ENCODE results near the gene TSPEAR.
A peak's percentile ranks its signal among the peaks of the same experiment; 100 is the strongest.
"Not testable (repeated sequence)": the region's sequence is repeated elsewhere in the genome, so short reads cannot be mapped to it uniquely, and the experiment has no call there.

The TSPEAR gene

DNA sequence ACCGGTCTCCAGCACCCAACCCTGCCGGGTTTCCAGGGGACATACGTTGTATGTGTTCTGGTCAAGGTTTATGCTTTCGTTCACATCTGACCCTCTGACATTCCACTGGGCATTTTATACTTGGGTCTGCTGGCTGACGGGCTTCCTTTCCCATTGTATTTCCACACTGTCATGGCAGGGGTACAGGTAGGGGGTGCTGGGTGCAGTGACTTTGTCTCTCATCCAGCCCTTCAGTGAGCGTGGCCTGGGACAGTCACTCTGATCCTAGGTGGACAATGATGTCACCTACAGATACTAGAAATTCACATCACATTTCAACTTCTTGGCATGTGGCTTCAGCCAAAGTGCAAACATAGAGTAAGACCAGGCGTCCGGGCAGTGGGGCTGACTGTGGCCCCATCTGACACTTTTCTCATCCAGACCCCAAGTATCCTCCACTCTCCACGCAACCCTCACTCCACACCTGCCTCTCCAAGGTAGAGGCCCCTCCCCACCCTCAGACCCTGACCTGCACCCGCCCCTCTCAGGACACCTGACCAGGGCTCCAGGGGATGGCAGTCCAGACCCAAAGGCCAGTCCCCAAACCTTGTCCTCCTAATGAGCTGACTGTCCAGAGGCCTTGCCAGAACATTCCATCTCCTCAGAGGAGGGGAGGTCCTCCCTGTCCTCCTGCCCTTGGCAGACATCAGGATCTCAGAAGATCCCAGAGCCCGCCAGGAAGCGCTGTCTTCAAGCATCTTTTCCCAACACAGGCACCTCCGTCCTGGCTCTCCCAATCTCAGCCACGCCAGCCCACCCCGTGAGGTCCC is 75.0 kb downstream of the TSPEAR start:
- no peak for DNase-seq (ENCODE audit: extremely low read depth in 1 of 2, low read depth in 1 of 2)

DNA sequence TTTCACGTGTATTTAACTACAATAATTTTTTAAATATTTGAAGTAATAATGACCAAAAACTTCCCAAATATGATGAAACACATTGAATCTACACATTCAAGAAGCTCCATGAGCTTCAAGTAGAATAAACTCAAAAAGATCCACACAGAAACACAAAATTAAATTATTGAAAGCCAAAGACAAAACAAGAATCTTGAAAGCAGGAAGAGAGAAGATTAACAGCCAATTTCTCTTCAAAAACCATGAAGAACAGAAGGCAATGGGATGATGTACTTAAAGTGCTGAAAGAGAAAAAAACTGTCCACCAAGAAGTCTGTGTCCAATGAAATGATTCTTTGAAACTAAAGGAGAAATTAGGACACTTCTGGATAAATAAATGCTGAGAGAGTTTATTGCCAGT is 79.3 kb downstream of the TSPEAR start:
- DNase-seq (ENCODE audit: extremely low read depth in 1 of 2, low read depth in 1 of 2), result no peak

DNA sequence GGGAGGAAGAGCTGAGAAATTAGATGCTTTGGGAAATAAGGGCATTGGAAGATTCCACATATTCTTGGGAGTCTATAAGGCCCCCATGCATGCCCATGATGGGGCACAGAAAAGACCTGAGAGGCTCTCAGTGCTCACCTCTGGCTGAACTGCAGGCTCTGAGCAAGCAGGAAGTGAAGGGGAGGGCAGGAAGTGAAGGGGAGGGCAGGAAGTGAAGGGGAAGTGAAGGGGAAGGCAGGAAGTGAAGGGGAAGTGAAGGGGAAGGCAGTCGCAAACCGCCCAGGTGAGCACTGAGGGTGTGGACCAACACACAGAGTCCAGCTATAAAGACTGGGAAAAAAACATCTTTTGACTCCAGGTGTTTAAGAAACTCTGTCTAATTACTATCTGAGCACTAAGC is 80.9 kb downstream of the TSPEAR start:
- no peak for DNase-seq (ENCODE audit: extremely low read depth in 1 of 2, low read depth in 1 of 2)

DNA sequence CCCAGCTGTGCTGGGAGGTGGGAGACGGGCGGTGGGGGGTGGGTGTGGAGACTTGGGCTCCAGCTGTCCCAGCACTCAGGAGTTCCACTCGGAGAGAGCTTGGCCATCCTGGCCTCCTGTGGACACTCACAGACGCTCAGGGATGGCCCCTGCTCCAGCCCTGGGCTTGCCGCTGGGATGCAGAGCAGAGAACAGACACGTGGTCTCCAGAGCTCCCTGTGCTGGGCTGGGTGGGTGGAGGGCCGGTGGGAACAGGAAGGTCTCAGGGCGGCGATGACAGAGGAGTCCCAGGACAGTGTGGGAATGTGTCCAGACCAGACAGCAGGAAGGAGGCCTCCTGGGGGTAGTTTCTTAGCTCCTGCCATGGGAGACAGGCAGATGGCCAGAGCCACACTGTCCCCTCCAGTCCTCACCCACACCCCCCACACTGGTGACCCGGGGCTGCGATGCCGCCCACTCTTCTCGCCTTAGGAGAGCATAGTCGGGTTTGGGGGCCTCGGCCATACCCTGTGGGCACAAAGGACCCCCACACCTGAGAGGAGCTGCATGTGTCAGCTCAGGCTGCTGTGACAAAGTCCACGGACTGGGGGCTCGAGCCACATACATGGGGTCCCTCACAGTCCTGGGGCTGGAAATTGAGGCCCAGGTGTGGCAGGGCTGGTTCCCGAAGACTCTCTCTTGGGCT is 82.5 kb downstream of the TSPEAR start:
- no peak for DNase-seq (ENCODE audit: extremely low read depth in 1 of 2, low read depth in 1 of 2)

DNA sequence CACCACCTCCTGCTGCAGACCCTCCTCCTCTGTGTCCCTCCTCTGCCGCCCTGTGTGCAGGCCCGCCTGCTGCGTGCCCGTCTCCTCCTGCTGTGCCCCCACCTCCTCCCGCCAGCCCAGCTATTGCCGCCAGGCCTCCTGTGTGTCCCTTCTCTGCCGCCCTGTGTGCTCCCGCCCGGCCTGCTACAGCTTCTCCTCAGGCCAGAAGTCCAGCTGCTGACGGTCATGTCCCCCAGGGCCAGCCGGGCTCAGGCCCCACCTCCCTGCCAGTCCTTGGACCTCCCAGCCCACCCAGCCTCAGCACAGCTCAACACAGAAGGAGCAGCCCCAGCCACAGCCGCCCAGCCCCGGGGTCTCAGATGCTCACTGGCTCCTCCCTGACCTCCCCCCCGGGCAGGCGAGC is 83.5 kb downstream of the TSPEAR start:
- not testable (repeated sequence) for DNase-seq (ENCODE audit: extremely low read depth in 1 of 2, low read depth in 1 of 2)

DNA sequence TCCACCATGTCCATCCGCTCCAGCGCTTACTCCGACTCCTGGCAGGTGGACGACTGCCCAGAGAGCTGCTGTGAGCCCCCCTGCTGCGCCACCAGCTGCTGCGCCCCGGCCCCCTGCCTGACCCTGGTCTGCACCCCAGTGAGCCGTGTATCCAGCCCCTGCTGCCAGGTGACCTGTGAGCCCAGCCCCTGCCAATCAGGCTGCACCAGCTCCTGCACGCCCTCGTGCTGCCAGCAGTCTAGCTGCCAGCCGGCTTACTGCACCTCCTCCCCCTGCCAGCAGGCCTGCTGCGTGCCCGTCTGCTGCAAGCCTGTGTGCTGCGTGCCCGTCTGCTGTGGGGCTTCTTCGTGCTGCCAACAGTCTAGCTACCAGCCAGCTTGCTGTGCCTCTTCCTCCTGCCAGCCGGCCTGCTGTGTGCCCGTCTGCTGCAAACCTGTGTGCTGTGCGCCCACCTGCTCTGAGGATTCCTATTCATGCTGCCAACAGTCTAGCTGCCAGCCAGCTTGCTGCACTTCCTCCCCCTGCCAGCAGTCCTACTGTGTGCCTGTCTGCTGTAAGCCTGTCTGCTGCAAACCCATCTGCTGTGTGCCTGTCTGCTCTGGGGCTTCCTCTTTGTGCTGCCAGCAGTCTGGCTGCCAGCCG is 84.1 kb downstream of the TSPEAR start:
- DNase-seq (ENCODE audit: extremely low read depth in 1 of 2, low read depth in 1 of 2), result not testable (repeated sequence)

DNA sequence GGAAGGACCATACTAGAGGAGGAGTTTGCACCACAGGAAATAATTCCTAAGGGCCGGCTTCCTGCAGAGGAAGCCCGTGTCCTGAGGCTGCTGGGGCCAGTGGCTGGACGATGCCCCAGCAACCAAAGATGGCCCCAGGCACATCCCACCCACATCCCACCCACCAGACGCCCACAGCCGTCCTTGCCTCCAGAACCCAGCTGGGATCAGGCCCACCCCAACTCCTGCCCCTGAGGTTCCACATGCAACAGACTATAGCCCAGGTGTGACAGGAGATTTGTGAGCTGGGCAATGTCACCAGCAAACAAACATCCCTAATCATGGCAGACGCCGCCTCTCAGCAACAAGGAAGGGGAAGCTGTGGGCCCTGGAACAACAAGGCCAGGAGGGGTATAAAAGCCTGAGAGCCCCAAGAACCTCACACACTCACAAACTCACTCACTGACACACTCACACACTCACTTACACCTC is 84.7 kb downstream of the TSPEAR start, which contains the start of gene KRTAP10-9:
Gene KRTAP10-9, plus strand, starts transcription at position 421 of the 471 bp plus-strand sequence. CDS start 79 bp downstream, outside the sequence.
- DNase-seq (ENCODE audit: extremely low read depth in 1 of 2, low read depth in 1 of 2), result no peak

DNA sequence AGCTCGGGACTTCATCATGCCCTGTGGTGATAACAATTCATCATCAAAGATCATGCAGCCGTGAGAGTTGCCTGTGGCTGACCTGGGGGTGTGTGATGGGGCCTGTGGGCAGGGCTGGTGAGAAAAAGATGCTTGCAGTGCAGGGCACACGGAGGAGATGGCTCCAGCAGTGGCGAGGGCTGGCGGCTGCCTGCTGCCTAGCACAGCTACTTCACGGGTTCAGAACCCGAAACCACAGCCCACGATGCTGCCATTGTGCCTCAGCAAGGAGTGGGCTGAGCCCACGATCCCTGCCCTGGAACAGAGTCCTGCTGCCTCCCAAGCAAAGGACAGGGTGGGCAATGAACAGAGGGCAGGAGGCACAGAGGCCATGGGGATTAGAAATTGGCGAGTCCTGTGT is 85.1 kb downstream of the TSPEAR start:
- no peak for DNase-seq (ENCODE audit: extremely low read depth in 1 of 2, low read depth in 1 of 2)

DNA sequence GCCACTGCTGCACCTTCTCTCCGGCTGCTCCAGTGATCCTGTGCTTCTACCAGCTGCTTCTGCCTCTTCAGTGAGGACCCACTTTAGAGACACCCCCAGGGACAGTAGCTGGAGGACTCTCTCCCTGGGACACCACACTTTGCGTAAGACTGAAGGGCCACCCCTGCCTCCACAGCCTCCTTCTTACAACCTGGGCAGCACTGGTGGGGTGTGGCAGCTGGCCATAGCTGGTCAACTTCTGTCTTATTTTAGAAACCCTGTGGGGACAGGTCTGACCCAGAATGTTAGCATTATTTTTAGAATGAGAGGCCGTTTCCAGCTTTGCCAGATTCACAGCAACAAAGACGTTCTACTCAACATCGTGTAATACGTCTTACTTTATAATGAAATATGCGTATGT is 85.6 kb downstream of the TSPEAR start:
- no peak for DNase-seq (ENCODE audit: extremely low read depth in 1 of 2, low read depth in 1 of 2)

DNA sequence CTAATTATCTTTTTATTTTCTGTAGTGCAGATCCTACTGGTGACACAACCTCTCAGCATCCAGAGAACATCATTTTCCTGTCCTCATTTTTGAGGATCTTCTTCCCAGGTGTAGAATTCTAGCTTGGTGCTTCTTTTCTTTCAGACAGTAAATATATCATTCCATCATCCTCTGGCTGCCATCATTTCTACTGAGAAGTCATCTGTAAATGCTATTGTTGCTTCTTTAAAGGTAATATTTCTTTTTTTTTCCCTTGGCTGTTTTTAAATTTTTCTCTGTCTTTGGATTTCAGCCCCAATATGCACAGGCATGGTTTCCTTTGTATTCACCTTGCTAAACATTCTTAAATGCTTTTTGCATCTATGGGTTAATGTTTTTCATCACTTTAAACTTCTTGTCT is 87.8 kb downstream of the TSPEAR start:
- DNase-seq (ENCODE audit: extremely low read depth in 1 of 2, low read depth in 1 of 2), result no peak

DNA sequence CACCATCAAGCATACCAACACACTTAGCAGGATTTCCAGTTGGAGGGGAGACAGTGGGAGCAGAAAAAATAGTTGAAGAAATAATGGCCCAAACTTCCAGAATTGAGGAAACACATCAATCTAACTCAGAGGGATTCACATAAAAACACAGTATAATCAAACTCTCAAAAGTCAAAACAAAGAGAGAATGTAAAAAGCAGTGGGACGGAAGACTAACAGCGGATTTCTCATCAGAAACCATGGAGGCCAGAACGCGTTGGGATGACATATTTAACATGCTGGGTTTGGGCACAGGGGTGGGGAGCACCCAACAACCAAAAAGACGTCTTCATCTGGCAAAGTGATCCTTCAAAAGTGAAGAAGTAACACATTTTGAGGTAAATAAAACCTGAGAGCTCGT is 91.5 kb downstream of the TSPEAR start:
- DNase-seq (ENCODE audit: extremely low read depth in 1 of 2, low read depth in 1 of 2), result no peak

DNA sequence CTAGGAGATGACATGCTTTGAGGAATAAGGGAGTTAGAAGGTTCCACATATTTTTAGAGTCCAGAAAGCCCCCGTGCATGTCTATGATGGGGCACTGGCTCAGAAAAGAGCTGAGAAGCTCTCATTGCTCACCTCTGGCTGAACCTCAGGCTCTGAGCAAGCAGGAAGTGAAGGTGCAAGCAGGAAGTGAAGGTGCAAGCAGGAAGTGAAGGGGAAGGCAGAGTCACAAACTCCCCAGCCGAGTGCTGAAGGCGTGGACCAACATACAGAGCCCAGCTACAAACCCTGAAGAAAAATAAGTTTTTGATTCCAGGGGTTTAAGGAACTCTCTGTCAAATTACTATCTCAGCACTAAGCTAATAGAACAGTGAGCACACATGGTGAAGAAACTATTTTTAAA is 92.5 kb downstream of the TSPEAR start:
- DNase-seq (ENCODE audit: extremely low read depth in 1 of 2, low read depth in 1 of 2), result peak; percentile 23 to 25

DNA sequence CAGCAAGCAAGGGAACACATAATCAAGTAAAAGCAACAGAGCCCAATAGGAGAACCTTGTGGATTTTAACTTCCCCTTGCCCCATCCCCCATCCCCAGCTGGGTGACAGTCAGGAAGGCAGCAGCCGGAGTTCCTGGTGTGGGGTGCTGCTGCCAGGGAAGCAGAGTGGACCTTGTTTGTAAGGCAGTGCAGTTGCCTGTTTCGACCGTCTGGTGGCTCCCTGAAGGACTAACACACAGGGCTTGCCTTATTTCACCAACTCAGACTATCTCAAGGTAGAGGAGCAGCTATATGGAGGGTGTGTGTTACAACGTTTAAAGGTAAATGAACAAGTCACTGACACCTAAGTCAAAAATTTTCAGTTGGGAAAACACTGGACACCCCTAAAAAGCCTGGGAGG is 92.9 kb downstream of the TSPEAR start:
- no peak for DNase-seq (ENCODE audit: extremely low read depth in 1 of 2, low read depth in 1 of 2)

DNA sequence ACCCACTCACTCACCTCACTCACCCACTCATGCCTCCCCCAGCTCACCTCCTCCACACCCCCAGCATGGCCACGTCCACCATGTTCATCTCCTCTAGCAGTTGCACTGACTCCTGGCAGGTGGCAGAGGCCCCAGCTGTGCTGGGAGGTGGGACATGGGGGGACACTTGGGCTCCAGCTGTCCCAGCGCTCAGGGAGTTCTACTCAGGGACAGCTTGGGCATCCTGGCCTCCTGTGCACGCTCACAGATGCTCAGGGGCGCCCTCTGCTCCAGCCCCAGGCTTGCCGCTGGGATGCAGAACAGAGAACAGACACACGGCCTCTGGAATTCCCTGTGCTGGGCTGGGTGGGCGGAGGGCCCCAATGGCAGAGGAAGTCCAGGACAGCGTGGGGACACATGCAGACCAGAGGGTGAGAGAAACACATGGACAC is 94.3 kb downstream of the TSPEAR start:
- DNase-seq (ENCODE audit: extremely low read depth in 1 of 2, low read depth in 1 of 2), result no peak

DNA sequence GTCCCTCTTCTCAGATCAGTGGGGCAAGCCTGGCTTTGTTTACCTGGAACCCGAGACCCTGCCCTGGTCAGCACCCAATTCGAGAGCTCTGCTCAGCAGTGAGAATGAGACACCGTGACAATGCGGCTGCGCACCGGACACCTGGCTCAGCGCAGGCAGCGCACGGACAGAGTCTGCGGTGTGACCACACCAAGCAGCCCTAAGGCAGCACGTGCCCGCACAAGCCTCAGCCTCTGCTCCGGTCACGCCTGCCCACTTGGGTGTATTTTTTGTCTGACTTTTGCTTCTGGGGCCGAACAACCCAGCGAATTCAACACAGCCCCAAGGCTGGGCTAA is 94.8 kb downstream of the TSPEAR start:
- DNase-seq (ENCODE audit: extremely low read depth in 1 of 2, low read depth in 1 of 2), result no peak

DNA sequence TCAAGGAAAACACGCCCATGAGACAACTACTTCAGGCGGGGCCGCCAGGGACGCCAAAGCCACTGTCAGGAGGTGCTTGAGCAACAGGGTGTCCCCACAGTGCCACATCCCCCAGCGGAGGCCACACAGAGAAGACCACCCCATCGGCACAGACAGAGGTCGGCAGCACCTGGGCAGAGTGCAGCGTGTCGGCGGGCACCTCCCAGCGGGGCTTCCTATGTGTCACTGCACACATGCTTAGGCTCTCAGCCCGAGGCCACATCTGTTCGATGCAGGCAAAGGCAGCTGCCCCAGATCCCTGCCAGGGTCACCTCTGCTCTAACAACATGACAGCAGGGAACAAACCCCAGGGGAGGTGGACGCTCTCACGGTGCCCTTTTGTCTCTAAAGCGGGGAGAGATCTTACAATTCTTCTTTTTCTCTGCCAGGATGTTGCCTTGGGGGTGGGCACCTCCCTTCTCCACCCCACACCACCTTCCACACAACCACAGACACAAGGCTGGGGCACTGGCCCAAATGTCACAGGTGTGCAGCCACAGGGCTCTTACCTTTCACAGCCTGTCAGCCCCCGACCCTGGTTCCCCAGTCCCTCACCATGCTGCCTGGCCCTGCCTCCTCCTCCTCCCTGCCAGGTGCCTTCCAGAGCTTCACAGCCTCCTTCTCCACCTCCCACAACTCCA is 95.3 kb downstream of the TSPEAR start:
- no peak for DNase-seq (ENCODE audit: extremely low read depth in 1 of 2, low read depth in 1 of 2)

DNA sequence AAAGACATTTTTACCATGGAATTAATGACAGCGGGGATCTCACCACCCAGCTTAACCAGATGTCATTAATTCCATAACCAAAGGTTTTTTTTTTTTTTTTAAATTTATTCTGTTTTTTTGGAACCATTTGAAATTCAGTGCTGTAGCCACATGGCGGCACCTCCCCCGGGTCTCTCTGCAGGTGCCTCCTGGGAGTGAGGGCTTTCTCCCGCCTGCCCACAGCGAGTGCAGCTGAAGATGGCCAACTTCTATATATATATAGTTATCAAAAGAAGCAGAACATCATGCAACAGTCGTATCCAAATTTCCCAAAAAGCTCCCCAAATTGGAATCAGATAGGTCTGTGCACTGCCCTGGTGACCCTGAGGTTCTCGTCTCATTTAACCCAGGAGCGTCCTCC is 95.9 kb downstream of the TSPEAR start:
- no peak for DNase-seq (ENCODE audit: extremely low read depth in 1 of 2, low read depth in 1 of 2)

DNA sequence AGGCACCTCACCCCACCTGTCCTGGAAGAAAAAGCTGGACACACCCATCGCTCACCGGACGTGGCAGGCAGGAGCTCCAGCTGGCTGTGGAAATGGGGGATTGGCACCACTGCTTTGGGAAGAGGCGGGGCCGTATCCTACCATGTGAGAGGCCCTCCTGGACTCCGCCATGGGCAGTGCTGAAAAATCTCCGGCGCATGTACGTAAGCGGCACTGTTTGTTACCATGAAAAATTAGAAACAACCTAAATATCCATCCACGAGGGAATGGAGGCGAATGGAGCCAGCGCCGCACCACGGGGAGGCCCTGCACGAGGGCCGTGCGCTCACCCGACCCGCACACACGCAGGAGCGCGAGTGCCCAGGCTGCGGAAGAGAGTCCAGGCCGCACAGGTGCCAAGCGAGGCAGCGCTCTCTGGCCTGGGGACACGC is 96.4 kb downstream of the TSPEAR start:
- DNase-seq (ENCODE audit: extremely low read depth in 1 of 2, low read depth in 1 of 2), result no peak

DNA sequence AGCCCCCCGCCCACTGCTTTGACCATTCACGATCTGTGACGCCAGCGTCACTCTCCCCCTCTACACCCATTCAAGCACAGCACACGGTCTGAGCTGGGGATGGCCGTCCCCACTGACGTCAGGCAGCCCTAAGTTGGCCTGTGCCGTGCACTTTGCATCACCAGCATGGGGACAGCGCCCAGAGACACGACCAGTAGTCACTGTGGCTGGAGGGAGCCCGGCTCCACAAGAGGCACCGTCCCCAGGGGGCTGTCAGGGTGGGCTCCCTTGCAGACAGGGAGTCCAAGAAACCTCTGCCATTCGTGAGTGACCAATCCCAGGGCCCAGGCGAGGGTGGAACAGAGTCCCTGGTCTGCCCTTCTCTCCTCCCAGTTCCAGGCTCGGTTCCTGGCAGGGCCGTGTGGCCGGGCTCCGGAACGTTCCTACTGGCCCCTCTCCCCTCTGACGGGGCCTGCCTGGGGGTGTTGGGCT is 97.2 kb downstream of the TSPEAR start:
- DNase-seq (ENCODE audit: extremely low read depth in 1 of 2, low read depth in 1 of 2), result no peak

DNA sequence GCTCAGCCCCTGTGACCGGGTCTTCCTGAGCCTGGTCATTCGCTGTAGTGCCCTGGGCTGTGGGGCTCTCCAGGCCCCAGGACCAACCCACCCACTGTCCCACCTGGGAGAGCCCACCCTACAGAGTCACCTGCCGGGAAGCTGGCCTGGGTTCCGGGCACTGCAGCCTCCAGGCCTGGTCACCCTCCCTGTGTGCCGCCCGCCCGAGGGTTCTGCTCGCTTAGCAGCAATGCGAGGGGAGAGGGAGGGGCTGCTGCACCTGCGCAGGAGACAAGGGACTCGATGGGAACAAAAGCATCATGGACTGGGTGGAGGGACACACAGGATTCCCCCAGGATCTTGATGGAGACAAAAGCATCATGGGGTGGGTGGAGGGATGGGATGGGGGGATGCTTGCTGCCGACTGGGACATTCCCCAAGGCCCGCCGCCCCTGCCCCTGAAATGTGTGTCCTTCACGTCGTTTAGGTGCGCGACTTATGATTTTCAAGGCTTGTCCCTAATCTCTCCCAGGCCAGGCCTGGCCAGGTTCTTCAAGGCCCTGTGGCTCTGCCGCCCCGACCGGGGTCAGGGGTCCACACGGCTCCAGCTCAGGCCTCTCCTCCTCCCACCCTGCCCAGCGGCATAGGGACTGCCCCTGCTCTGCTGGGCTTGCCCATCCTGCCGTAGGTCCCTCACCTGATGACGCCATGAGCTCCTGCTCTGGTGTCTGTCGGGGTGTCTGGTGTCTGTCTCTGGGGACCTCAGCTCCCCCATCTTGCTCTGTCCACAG is 97.8 kb downstream of the TSPEAR start:
- DNase-seq (ENCODE audit: extremely low read depth in 1 of 2, low read depth in 1 of 2), result no peak
